Right cardiac atrium (tissue), 5 donors: Measurements from ENCODE around the gene ADGRV1. TPM values are rescaled to one million over a fixed set of nuclear protein-coding genes. Genes with fewer than 3 reads are reported as not detected.
"Not testable (repeated sequence)": the region's sequence is repeated elsewhere in the genome, so short reads cannot be mapped to it uniquely, and the experiment has no call there.

Experiments
- ATAC-seq, 2 donors: fragments of 200-7000 bp; cut with Tn5 transposase; one replicate each; pipeline versions ENCODE4 v1.8.0 to v1.9.1; 2020; ENCODE audit warnings: moderate library complexity in 2 of 2, mild to moderate bottlenecking in 1 of 2
- DNase-seq, 3 donors: peaks; one replicate each; pipeline ENCODE4 v3.0.0-alpha.2; 2020
- H3K27ac ChIP-seq: one replicate; pipeline ENCODE4 v1.5.1; 2013; ENCODE audit warnings: mild to moderate bottlenecking, low read length, control low read depth, moderate library complexity
- H3K27me3 ChIP-seq: one replicate; pipeline ENCODE4 v1.6.1; 2013; ENCODE audit not compliant: control insufficient read depth, insufficient read depth
- H3K4me1 ChIP-seq: one replicate; pipeline ENCODE4 v1.6.1; 2013; ENCODE audit warnings: low read length; ENCODE audit not compliant: control insufficient read depth, insufficient read depth
- H3K4me3 ChIP-seq: one replicate; pipeline ENCODE4 v1.5.1; 2013; ENCODE audit warnings: low read length, control low read depth
- H3K9me3 ChIP-seq: one replicate; pipeline ENCODE4 v1.6.1; 2013; ENCODE audit warnings: low read length; ENCODE audit not compliant: control insufficient read depth
- WGBS: extraction: QIAGEN DNeasy Blood & Tissue Kit; methylation state at CpG from one replicate; pipeline ENCODE4 v1.1.7; 2013; 5-methylcytosine and 5-hydroxymethylcytosine counted together
- intact Hi-C, 4 donors: fragments of 100-400 bp; cut with DNase I; formaldehyde crosslinking; loops; one replicate each; pipeline versions ENCODE4 v1.11.0 to v1.14.0; 2022 to 2023
- polyA plus RNA-seq: library from polyadenylated mRNA; stranded (reverse); fragments of 200-250 nt; gene quantifications from one replicate; pipeline ENCODE4 v1.2.3, GENCODE V29; 2013
- total RNA-seq, 4 donors: library from RNA; stranded (reverse); fragmentation: NEBNext Ultra II Directional; extraction: Animal tissue kit (Norgen Biotek cat#: 25700); gene quantifications; one replicate each; pipeline ENCODE4 v1.2.1, GENCODE V29; 2021
- donor health status: healthy with polysubstance abuse.
- donor health status: DM: no; HTN: yes; CAD: no.
- donor health status: DM: no; HTN: no; CAD: no.
- donor health status: DM: no; HTN: yes; CAD: no; lungs with severe emphysema.
- donor health status: DM: yes; HTN: yes; CAD: no.

ADGRV1 gene
- total and polyA plus RNA-seq, 5 donors = 0.05 to 1.1 (median 0.37) TPM

- DNase-seq (no peak), ATAC-seq (no peak)
- Histone ChIP-seq H3K9me3 (no peaks in the 10 kb centered on the region), H3K27ac (no peak overlapping the region), H3K27me3 (no peaks in the 10 kb centered on the region), H3K4me3 (no peak overlapping the region), H3K4me1 (no peaks in the 10 kb centered on the region)
- intact Hi-C loops = no loop called here
These were observed 490.5 kb downstream of the ADGRV1 start for GRCh38 chr5:91049112-91049511.

- H3K27me3 ChIP-seq = no peaks in the 10 kb centered on the region
- DNase-seq = no peak
- WGBS = 80% methylated on average over 2 of the region's 2 CpGs
- no peak overlapping the region for H3K27ac ChIP-seq
- no peaks in the 10 kb centered on the region for H3K4me1 ChIP-seq
- no peaks in the 10 kb centered on the region for H3K9me3 ChIP-seq
- intact Hi-C loops = no loop called here
- no peak for ATAC-seq
- no peak overlapping the region for H3K4me3 ChIP-seq
These were observed 491.2 kb downstream of the ADGRV1 start for GRCh38 chr5:91049800-91050199.

- ATAC-seq, DNase-seq, H3K9me3 ChIP-seq, intact Hi-C loops, H3K27ac ChIP-seq, H3K27me3 ChIP-seq, H3K4me3 ChIP-seq, H3K4me1 ChIP-seq: not testable (repeated sequence)
- 96% methylated on average over 8 of the region's 8 CpGs for WGBS
These were observed 493.8 kb downstream of the ADGRV1 start for GRCh38 chr5:91052411-91052810.

GRCh38 chr5:91052977-91053740, 494.6 kb downstream of the ADGRV1 start:
- Histone ChIP-seq H3K27me3 (no peaks in the 10 kb centered on the region), H3K9me3 (no peaks in the 10 kb centered on the region), H3K4me3 (no peak overlapping the region), H3K4me1 (no peaks in the 10 kb centered on the region), H3K27ac (no peak overlapping the region)
- no peak for DNase-seq
- WGBS = 59% methylated on average over 4 of the region's 4 CpGs
- intact Hi-C loops = no loop called here
- peak; percentile 35 to 51 for ATAC-seq

- ATAC-seq = no peak
- Histone ChIP-seq H3K4me1 (peaks cover 2% of the 10 kb centered on the region), H3K4me3 (no peak overlapping the region), H3K27me3 (no peaks in the 10 kb centered on the region), H3K27ac (no peak overlapping the region), H3K9me3 (no peaks in the 10 kb centered on the region)
- intact Hi-C loops = no loop called here
- 72% methylated on average over 1 of the region's 1 CpG for WGBS
- DNase-seq = no peak
These were observed 495.1 kb downstream of the ADGRV1 start for GRCh38 chr5:91053741-91054025.

GRCh38 chr5:91058155-91058554, 499.6 kb downstream of the ADGRV1 start:
- DNase-seq = no peak
- Histone ChIP-seq H3K27me3 (no peaks in the 10 kb centered on the region), H3K9me3 (no peaks in the 10 kb centered on the region), H3K4me3 (no peak overlapping the region), H3K4me1 (peaks cover 2% of the 10 kb centered on the region), H3K27ac (no peak overlapping the region)
- no peak for ATAC-seq
- intact Hi-C loops = no loop called here
- WGBS = 0% methylated on average over 1 of the region's 1 CpG

GRCh38 chr5:91058575-91058974, 500.0 kb downstream of the ADGRV1 start:
- Histone ChIP-seq H3K27ac (no peak overlapping the region), H3K4me3 (no peak overlapping the region), H3K4me1 (peaks cover 2% of the 10 kb centered on the region), H3K27me3 (no peaks in the 10 kb centered on the region), H3K9me3 (no peaks in the 10 kb centered on the region)
- 81% methylated on average over 4 of the region's 4 CpGs for WGBS
- DNase-seq (no peak), ATAC-seq (no peak)
- intact Hi-C loops = no loop called here

GRCh38 chr5:91059409-91059808, 500.8 kb downstream of the ADGRV1 start:
- H3K4me1 ChIP-seq = peaks cover 2% of the 10 kb centered on the region
- no peak overlapping the region for H3K4me3 ChIP-seq
- no peak for DNase-seq
- H3K27me3 ChIP-seq = no peaks in the 10 kb centered on the region
- no peak overlapping the region for H3K27ac ChIP-seq
- ATAC-seq = no peak
- intact Hi-C loops = no loop called here
- no peaks in the 10 kb centered on the region for H3K9me3 ChIP-seq
- WGBS = 61% methylated on average over 1 of the region's 1 CpG

GRCh38 chr5:91061094-91061493, 502.5 kb downstream of the ADGRV1 start:
- ATAC-seq = no peak
- Histone ChIP-seq H3K27me3 (no peaks in the 10 kb centered on the region), H3K4me3 (no peak overlapping the region), H3K27ac (no peak overlapping the region), H3K9me3 (no peaks in the 10 kb centered on the region), H3K4me1 (peaks cover 2% of the 10 kb centered on the region)
- WGBS = 92% methylated on average over 2 of the region's 2 CpGs
- intact Hi-C loops = no loop called here
- DNase-seq = no peak

- WGBS = 65% methylated on average over 2 of the region's 2 CpGs
- Histone ChIP-seq H3K27ac (no peak overlapping the region), H3K27me3 (no peaks in the 10 kb centered on the region), H3K9me3 (no peaks in the 10 kb centered on the region), H3K4me3 (no peak overlapping the region), H3K4me1 (peaks cover 2% of the 10 kb centered on the region)
- intact Hi-C loops = no loop called here
- no peak for ATAC-seq
- DNase-seq = no peak
These were observed 503.5 kb downstream of the ADGRV1 start for GRCh38 chr5:91061946-91062562.

GRCh38 chr5:91063098-91063690, 504.6 kb downstream of the ADGRV1 start:
- H3K4me1 ChIP-seq, H3K9me3 ChIP-seq, H3K27me3 ChIP-seq, ATAC-seq, intact Hi-C loops, DNase-seq, H3K27ac ChIP-seq, H3K4me3 ChIP-seq: not testable (repeated sequence)
- WGBS = 64% methylated on average over 9 of the region's 9 CpGs
